Measurements from ENCODE around the gene PLB1.
A peak's percentile ranks its signal among the peaks of the same experiment; 100 is the strongest.

Gene PLB1

DNA sequence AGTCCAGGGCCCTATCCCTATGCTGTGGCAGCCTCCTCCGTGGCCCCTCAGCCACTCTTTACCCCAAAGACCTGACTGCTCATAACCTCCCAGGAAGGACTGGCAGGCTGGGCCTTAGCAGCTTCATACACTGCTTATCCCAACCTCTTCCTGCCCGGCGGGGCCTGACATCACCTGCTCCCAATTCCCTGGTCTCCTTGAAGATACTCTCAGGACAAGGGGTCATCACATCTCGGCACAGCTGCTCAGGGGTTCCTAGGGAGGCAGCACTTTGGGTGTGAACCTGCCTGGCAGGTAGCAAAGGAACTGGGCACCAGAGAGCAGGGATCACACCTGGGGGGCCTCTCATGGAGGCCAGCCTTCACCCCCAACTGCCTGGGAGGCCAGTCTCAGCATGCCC is 68.5 kb downstream of the PLB1 start:
- DNase-seq (ENCODE audit: low spot score): no peak

DNA sequence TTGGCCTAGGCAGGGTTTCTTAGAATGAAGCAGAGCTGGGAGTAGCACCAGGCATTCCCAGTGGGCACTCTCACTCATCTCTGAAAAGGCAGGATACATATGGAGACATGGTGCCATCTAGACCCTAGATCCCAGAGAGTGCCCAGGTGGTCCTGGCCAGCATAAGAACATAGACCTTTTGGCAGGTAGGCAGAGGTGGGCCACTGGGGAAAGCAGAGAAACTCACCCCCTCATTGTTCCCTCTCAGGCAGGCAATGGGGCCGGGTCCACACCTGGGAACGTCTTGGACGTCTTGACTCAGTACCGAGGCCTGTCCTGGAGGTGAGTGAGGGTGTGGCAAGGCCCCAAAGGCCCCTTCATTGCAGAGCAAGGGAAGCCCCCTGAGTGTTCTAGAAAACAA is 69.2 kb downstream of the PLB1 start:
- no peak for DNase-seq (ENCODE audit: low spot score)

DNA sequence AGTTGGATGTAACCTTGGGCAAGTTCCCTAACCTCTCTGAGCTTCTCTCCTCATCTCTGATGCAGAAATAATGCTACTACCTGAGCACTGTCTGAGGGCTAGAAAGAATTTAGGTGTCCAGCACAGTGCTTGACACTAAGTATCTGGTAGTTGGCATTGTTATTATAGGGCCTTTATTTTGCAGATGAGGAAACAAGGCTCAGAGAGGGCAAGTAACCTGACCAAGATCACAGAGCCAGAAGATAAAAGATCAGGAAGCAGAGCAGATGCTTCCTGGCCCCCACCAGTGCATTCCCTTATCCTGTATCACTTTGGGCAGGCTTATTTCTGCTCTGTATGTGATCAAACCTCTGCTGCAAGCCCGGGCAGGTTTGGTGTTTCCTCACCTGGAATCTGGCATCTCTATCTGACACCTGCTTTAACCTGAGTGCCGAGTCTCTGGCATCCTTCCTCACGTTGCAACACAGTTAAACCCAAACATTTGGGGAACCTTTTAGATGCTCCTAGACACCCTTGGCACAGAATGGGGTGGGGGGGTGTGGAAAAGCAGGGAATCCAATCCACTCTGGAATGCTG is 69.9 kb downstream of the PLB1 start:
- DNase-seq (ENCODE audit: low spot score): no peak

DNA sequence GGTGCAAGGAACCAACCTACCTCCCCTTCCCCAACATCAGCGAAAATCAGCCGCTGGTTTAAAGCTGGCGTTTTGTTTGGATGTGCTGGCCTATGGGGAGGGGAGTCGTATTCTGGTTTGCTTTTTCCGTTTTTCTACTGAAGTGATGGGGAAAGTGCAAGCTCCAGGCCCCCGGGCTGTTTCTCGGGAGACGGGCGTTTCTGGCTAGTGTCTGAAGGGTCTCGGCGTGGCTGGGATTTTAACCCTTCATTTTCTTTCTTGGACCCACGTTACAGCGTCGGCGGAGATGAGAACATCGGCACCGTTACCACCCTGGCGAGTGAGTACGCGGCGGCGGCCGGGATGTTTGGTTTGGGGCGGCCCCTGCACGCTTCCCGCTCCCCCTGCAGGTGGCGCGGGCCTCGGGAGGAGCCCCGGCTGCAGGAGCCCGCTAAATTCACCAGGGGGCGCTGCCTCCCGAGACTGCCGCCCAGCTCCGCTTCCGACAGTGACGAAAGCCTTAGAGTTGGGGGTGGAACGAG is 70.7 kb downstream of the PLB1 start:
- peak; percentile 95 for DNase-seq (ENCODE audit: low spot score)

DNA sequence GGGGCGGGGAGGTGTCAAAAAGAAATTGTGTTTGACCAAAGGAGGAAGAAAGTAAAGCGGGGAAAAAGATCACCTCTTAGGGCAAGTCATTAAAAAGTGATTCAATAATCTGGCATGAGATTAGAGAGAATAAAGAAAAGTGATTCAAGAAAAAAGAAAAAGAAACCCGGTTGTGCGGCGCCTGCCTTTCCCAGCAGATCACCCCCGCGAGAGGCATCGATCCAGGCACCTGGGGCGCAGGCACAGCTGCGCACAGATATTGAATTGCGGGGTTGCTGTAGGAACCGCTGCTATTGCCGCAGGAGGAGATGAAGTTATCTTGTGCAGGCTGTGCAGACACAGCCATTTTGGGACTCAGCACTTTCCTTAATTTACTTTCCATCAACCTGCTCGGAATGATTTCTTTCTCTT is 71.2 kb downstream of the PLB1 start:
- peak; percentile 25 for DNase-seq (ENCODE audit: low spot score)

DNA sequence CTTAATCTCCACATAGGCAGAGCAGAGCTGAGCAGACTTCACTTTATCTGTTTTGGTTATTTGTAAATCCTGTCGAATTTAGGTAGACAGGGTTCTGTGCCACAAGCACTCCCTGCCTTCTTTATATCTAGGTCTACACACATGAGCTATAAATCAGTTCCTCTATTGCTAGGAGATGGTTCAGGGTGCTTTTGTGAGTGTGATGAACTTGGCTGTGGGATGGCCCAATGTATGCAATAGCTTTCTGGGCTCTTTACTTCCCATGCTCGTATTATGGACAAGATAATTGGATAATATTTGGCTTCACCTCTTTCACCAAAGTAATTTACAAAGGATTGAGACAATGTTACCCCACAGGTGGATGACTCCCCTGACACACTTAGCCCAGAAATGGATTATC is 72.2 kb downstream of the PLB1 start:
- no peak for DNase-seq (ENCODE audit: low spot score)

DNA sequence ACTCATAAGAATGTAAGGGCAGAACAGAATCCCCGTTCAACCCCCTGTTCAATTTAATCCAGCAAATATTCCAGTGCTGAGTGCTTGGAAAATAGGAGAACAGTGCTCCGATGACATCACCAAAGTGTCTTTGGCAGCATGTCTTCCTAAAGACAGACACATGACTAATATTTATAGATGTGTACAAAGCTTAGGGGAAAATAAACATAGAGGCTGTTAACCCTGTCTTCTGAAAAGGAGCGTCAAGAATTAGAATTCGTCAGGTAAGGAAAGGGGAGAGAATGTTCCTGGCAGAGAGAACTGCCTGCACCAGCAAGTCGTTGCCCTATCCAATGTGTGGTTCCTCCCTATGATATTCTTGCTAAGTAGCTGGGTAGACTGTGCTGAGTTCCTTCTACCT is 72.7 kb downstream of the PLB1 start:
- DNase-seq (ENCODE audit: low spot score): no peak

DNA sequence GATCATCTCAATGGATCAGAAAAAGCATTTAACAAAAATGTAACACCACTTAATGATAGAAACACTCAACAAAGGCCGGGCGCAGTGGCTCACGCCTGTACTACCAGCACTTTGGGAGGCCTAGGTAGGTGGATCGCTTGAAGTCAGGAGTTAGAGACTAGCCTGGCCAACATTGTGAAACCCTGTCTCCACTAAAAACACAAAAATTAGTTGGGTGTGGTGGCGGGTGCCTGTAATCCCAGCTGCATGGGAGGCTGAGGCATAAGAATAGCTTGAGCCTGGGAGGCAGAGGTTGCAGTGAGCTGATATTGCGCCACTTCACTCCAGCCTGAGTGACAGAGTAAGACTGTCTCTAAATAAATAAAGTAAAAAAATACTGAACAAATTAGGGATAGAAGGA is 74.6 kb downstream of the PLB1 start:
- DNase-seq (ENCODE audit: low spot score): no peak

DNA sequence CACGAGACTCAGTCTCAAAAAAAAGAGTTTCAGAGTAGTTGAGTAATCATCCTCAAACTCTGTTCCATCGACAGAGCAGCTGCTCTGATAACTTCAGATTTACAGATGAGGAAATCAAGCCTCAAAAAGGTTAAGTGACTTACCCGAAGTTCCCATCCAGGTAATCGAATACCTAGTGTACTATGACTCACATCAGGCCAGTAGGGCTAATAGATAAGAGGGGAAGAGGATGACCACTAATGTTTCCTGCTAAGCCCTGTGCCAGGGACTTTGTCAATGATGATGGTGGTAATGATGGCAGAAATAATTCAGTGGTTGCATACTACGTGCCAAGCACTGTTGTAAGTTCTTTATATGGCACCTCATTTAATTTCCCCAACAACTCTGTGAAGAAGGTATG is 80.9 kb downstream of the PLB1 start:
- no peak for DNase-seq (ENCODE audit: low spot score)

DNA sequence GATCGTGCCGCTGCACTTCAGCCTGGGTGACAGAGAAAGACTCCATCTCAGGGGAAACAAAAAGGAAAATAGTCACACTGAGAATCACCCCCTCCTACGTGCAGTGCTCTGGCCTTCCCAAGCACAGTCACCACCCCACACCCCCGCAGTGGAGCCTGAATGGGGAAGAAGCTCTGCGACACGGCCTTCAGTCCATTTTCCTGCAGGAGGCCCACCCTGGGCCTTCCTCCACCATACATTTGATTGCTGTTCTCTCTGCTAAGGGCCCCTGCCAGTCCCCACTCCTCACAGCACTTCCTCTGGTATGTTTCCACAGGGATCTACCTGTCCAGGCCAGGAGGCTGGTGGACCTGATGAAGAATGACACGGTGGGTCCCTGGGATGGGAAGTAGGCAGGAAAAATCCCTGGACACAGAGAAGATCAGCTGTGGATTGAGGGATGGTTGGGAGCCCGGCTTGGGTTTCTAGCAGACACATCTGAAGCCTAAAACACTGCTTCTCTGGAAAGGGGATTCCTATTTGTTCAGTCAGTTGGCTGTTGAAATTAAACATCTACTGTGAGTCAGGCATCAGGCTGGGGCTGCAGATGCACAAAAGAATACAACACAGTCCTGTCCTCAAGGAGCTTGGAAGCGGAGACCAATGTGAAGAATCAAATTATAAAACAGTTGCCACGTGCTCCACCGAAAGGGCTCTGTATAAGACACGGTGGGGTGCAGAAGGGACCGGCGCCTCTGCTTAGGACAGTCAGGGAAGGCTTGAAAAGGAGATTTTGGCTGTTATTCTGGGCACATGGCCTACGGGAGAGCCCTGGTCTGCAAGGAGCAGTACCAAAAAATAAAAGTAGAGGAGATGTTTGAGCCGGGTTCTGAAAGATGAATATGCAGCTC is 82.2 kb downstream of the PLB1 start:
- no peak for DNase-seq (ENCODE audit: low spot score)

DNA sequence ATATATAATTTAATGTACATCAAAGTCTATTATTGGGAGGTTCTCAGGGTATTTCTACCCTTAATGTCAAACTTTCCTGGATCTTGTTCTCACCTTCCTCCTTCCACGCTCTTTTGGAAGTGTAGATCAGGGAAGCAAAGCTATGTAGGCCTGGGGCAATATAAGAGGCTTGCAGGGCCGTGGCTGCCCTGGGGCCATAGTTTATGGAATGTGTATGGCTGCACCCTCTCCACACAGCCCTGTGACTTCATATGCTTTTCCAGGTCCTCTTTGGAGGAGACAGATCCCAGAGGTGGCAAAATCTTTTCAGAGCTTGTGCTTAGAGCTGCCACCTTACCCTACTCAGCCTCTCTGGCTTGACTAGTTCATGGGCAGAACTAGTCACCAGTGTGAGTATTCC is 82.9 kb downstream of the PLB1 start:
- no peak for DNase-seq (ENCODE audit: low spot score)

DNA sequence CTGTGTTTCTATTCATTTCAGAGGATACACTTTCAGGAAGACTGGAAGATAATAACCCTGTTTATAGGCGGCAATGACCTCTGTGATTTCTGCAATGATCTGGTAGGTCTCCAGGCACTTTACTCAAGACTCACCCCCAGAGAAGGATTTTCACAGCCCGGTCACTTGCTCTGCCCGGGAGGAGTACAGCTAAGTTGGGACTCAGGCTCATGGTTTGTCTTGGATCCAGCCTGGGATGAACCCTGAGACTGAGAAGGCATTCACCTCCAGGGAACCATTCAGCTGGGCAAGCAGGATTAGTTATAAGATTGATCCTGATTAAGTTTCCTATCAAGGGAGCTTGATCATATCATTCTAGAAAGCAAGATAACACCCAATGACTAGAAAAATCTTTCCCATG is 83.7 kb downstream of the PLB1 start:
- no peak for DNase-seq (ENCODE audit: low spot score)

DNA sequence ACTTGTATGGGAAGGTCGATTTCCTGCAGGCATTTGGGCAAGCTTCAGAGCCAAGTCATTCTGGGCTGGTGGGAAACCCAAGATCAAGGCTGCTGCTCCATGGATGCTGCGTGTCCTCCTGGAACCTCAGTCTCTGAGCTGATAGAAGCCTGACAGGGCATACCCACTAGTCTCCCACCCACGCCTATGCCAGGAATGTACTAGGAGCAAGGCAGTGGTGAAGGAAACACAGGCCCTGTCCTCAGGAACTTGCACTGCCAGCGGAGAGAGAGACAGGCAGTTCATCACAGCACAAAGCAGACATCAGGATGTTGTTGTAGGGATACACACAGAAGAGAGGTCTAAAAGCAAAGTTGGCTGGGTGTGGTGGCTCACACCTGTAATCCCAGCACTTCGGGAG is 84.2 kb downstream of the PLB1 start:
- DNase-seq (ENCODE audit: low spot score): no peak

DNA sequence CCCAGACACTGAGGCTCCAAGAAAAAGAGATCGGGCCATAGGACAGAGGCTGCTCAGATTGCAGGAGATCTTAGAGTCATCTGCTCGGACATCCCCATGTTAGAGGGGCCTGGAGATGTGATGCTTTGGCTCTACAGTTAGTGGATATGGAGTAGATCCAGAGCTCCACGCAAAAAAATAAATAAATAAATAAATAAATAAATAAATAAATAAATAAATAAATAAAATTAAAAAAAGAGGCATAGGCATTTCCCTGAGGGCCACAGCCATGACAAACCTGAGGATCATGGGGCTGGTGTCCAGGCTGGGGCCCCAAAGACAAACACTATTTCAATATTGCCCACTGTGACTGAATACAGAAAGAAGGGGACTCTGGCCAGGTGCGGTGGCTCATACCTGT is 85.5 kb downstream of the PLB1 start:
- DNase-seq (ENCODE audit: low spot score): no peak

DNA sequence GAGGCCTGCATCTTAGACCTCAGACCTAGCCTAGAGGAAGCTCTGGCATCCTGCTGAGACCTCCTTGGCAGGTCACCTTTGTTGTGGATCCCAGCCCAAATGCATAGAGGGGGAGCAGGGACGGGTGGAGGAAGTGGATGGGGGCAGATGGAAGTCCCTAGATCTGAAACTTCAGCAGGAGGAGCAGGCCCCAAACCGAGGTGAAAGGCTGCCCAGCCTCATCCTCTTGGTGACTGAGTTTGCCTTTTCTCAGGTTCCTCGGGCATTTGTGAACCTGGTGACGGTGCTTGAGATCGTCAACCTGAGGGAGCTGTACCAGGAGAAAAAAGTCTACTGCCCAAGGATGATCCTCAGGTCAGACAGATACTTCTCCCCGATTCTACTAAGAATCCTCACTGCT is 86.3 kb downstream of the PLB1 start:
- DNase-seq (ENCODE audit: low spot score): no peak

DNA sequence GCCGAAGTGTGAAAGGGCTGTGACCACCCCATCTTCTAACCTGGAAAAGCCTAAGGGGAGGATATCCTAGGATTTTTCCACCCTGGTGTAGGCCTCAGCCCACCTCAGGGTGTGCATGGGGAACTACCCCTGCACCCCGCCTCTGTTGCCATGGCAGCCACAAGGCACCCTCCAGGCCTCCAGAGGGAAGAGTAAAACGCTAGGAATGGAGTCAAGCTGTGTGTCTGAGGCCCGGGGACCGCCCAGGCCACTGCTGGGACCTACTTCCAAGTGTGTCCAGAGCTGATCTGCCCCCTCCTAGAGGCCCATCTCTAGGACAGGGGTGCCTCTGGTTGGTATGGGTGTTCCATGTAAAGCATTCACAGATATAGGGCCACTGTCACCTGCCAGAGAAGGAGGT is 86.7 kb downstream of the PLB1 start:
- no peak for DNase-seq (ENCODE audit: low spot score)

DNA sequence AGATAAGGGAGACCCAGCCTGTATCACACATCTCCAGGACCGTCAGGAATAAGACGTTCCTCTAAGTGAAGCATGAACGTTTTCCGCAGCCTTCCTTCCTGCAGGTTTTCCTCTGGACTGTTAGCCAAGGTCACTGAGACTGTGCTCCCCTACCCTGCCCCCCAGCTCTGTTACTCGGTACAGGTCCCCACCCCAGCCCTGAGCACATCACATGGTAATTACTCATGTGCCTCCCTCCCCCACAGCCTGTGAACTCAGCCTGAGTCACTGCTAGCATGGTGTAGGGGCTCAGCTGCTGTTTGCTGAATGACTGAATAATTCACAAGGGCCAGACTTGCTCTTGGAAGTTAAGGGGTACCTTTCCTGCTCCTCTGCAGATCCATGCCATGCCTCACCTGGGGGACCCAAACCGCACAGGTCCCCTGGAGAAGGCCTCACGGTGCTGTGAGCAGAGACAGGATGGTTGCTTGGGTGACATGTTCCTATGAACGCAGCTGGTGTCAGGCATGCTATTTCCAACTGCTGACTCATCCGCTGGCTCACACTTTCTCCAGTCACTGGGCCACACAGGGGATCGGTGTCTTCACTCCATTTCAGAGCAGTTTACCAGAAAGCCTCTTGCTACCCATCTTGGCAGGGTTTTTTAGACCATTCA is 88.2 kb downstream of the PLB1 start:
- DNase-seq (ENCODE audit: low spot score): peak; percentile 94

DNA sequence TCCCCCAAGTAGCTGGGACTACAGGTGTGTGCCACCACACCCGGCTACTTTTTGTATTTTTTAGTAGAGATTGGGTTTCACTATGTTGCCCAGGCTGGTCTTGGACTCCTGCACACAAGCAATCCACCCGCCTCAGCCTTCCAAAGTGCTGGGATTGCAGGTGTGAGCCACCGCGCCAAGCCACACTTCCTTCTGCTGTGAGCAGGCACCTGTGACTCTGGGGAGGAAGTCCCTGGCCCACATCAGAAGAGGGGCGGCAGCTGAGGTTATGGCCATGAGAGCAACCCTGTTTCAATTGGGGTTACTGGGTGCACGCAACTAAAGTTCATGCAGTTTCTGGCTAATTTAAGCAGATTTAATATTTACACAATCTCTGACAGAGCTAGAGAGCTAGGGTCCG is 91.0 kb downstream of the PLB1 start:
- DNase-seq (ENCODE audit: low spot score): no peak

DNA sequence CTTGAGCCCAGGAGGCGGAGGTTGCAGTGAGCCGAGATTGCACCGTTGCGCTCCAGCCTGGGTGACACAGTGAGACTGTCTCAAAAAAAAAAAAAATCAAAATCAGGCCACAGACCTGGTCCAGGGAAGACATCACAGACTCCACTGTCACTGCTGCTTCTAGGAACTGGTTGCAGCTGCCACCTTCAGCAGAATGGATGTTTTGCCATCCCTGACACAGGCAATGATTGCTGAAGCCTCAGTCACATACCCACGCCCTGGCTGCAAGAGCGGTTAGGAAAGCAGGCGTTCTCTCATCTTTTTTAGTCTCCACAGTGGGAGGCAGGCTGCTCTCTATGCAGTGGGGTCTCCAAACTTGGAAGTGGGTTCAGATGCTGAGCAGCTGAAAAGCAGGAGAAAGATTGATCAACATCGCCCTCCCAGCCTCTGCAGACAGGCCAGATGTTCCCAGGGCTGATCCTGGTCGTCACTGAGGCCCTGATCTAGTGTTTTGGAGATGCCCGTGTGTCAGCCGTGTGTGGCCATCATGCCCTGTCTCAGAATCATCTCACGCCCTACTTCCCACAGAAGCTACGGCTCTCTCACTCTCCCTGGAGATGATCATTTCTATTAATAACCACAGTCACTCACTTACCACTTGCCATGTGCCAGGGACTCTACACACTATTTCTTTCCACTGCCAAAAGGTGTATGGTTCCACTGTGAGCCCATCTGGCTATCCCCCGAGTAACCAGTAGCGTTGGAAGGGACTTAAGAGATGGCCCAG is 91.8 kb downstream of the PLB1 start:
- no peak for DNase-seq (ENCODE audit: low spot score)

DNA sequence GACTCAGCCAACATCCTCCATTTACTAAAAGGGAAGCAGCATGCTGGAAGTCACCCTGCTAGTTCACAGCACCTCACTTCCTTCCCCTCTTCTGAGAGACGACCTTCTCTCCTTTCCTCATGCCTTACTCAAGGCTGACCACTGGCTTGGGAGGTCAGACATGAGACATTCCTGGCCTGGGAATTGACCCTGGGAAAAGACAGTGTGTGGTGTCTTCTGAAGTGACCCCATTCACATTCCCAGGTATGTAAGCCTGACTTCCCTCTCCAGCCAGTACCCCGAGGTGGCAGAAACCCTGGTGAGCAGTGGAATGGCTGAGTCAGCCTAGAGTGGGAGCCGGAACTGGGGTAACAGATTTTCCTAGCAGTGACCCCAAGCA is 92.4 kb downstream of the PLB1 start:
- no peak for DNase-seq (ENCODE audit: low spot score)

DNA sequence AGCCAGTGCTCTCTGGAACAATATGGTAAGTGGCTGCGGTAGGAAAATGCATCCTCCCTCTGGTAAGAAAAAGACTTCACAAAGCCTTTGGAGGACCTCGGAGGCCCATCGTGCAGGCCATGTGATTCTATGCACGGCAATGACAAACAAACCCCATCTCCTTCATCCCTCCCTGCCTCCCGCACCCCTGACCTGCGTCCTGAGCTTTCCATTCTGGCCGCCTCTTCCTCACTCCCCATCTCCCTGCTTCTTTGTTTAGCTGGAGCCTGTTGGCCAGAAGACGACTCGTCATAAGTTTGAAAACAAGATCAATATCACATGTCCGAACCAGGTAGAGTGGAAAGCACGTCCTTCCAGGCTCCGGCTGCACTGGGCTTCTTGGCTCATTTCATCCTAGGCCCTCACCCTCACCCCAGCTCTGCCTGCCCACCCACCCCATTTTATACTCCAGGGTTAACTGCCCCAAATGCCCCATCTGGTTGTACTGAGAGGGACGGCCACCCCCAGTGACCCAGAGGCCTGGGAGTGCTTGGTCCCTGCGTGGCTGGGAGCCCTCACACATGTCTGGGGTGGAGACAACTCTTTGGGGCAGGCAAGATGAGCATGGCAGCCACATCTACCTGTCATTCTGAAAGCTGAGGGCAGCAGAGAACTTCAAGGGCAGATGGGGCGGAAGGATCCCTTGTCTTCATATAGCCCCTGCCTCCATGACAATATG is 94.0 kb downstream of the PLB1 start:
- DNase-seq (ENCODE audit: low spot score): no peak

All from AG08395 (cell line).